NCI-H526 (cell line): ENCODE data around the gene GLCE.

Experiments used
- DNase-seq, 2 experiments: peaks; one replicate each; lab custom pipeline; 2025; lab: John Stamatoyannopoulos, UW

Gene GLCE

DNA sequence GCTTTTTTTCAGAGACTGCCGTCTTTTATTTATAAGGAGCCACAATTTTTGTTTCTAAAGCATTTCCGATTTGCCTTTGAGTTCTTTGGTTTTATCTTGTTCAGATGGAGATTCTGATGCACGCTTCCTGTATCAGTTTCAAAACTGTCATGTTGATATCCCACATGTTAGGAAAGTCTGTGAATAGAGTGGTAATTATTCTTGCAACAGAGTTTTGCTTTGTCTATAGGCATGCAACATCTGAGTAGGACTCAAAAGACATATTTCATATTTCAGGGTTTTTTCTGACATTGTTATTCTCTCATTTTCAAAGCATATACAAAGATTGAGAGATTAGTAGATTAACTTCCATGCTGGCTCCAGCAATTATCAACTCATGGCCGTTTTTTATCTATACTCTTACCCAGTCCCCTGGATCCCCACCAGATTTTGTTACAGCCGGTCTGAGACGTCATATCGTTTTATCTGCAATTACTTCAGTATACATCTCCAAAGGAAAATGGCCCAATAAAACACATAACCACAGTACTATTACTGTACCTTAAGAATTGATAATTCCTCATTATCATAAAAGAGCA lies 160.6 kb downstream of the GLCE start:
- no peak for DNase-seq
